Colonic mucosa (tissue), 4 donors: ENCODE results near the gene LIN7A. TPM values are rescaled to one million over a fixed set of nuclear protein-coding genes. Genes with fewer than 3 reads are reported as not detected.

ENCODE experiments used
- DNase-seq: peaks from one replicate; pipeline ENCODE4 v3.0.0-alpha.2; 2020
- H3K27ac ChIP-seq: fragments of 200-600 bp; one replicate; pipeline ENCODE4 v1.8.0; 2021
- H3K27me3 ChIP-seq: fragments of 200-600 bp; one replicate; pipeline ENCODE4 v1.8.0; 2021
- H3K36me3 ChIP-seq: fragments of 200-600 bp; one replicate; pipeline ENCODE4 v1.8.0; 2021
- H3K4me1 ChIP-seq: fragments of 200-600 bp; one replicate; pipeline ENCODE4 v1.8.0; 2021; ENCODE audit warnings: mild to moderate bottlenecking
- H3K4me3 ChIP-seq: fragments of 200-600 bp; one replicate; pipeline ENCODE4 v1.8.0; 2021
- H3K9ac ChIP-seq, 2 donors: one replicate each; pipeline ENCODE4 v1.7.0; 2013; ENCODE audit warnings: control low read depth in 2 of 2, low read depth in 2 of 2, low read length in 2 of 2
- H3K9me3 ChIP-seq: fragments of 200-600 bp; one replicate; pipeline ENCODE4 v1.8.0; 2021
- CTCF ChIP-seq: fragments of 200-600 bp; IDR thresholded peaks from one replicate; pipeline ENCODE4 v1.8.0; 2022; ENCODE audit warnings: antibody characterized with exemption, mild to moderate bottlenecking
- intact Hi-C: fragments of 100-400 bp; cut with DNase I; formaldehyde crosslinking; loops from one replicate; pipeline ENCODE4 v1.14.1; 2022
- total RNA-seq, 2 donors: library from RNA; stranded (reverse); fragmentation: NEBNext Ultra II Directional in 1 of 2; extraction: Animal tissue kit (Norgen Biotek cat#: 25700) in 1 of 2; gene quantifications; one replicate each; pipeline ENCODE4 v1.2.1, GENCODE V29; 2021
- donor health status: healthy.
- donor health status: DM: no; HTN: no; CAD: no.
- donor health status: DM: no; HTN: no; CAD: no.

LIN7A gene
- total RNA-seq, 2 donors from 2014 or later = 0.17 to 1.8 TPM

- no peak overlapping the region for H3K4me3 ChIP-seq
- H3K27ac ChIP-seq = no peak overlapping the region
- no peaks in the 10 kb centered on the region for H3K9me3 ChIP-seq
- no peak overlapping the region for H3K9ac ChIP-seq
- no peak for TF ChIP-seq CTCF
- intact Hi-C loops = no loop called here
- DNase-seq = no peak
- no peaks in the 10 kb centered on the region for H3K4me1 ChIP-seq
- no peaks in the 10 kb centered on the region for H3K36me3 ChIP-seq
- H3K27me3 ChIP-seq = no peaks in the 10 kb centered on the region
These were observed 14.7 kb upstream of the LIN7A start for GRCh38 chr12:80952443-80952842.

- H3K4me1 ChIP-seq = no peaks in the 10 kb centered on the region
- no peak overlapping the region for H3K27ac ChIP-seq
- no peaks in the 10 kb centered on the region for H3K27me3 ChIP-seq
- H3K9me3 ChIP-seq = no peaks in the 10 kb centered on the region
- H3K36me3 ChIP-seq = no peaks in the 10 kb centered on the region
- H3K4me3 ChIP-seq = no peak overlapping the region
- no peak for DNase-seq
- intact Hi-C loops = no loop called here
- no peak for TF ChIP-seq CTCF
- H3K9ac ChIP-seq = no peak overlapping the region
These were observed 8.9 kb upstream of the LIN7A start for GRCh38 chr12:80946591-80946990.

GRCh38 chr12:80943338-80943737 is 5.6 kb upstream of the LIN7A start:
- TF ChIP-seq CTCF = no peak
- H3K27me3 ChIP-seq = no peaks in the 10 kb centered on the region
- intact Hi-C loops = no loop called here

GRCh38 chr12:80941916-80942315 is 4.2 kb upstream of the LIN7A start:
- Histone ChIP-seq H3K36me3 (no peaks in the 10 kb centered on the region), H3K9me3 (no peaks in the 10 kb centered on the region), H3K9ac (no peak overlapping the region), H3K27ac (no peak overlapping the region), H3K4me3 (no peak overlapping the region), H3K27me3 (peaks cover 10% of the 10 kb centered on the region), H3K4me1 (no peaks in the 10 kb centered on the region)
- TF ChIP-seq CTCF = no peak
- no peak for DNase-seq
- intact Hi-C loops = no loop called here

More at GRCh38 chr12:80943338-80943737, 5.6 kb upstream of the LIN7A start:
- Histone ChIP-seq H3K9ac (no peak overlapping the region), H3K4me3 (no peak overlapping the region), H3K4me1 (no peaks in the 10 kb centered on the region), H3K9me3 (no peaks in the 10 kb centered on the region), H3K27ac (no peak overlapping the region), H3K36me3 (no peaks in the 10 kb centered on the region)
- DNase-seq = no peak

GRCh38 chr12:80939231-80939950 is 1.7 kb upstream of the LIN7A start:
- no peak overlapping the region for H3K9ac ChIP-seq
- H3K9me3 ChIP-seq = no peaks in the 10 kb centered on the region
- no peaks in the 10 kb centered on the region for H3K4me1 ChIP-seq
- H3K27me3 ChIP-seq = peaks cover 13% of the 10 kb centered on the region
- intact Hi-C loops = no loop called here
- no peak overlapping the region for H3K4me3 ChIP-seq
- no peak for TF ChIP-seq CTCF
- H3K27ac ChIP-seq = no peak overlapping the region
- no peaks in the 10 kb centered on the region for H3K36me3 ChIP-seq
- DNase-seq = no peak
